GM18867 (cell line): ENCODE measurements around the gene ITGA3.

Experiments
- ATAC-seq: cut with Tn5 transposase; IDR thresholded peaks from one replicate; pipeline ENCODE4 v1.9.1; 2021; ENCODE audit warnings: mild to moderate bottlenecking, moderate library complexity; ENCODE audit not compliant: unreplicated experiment

Gene ITGA3

DNA sequence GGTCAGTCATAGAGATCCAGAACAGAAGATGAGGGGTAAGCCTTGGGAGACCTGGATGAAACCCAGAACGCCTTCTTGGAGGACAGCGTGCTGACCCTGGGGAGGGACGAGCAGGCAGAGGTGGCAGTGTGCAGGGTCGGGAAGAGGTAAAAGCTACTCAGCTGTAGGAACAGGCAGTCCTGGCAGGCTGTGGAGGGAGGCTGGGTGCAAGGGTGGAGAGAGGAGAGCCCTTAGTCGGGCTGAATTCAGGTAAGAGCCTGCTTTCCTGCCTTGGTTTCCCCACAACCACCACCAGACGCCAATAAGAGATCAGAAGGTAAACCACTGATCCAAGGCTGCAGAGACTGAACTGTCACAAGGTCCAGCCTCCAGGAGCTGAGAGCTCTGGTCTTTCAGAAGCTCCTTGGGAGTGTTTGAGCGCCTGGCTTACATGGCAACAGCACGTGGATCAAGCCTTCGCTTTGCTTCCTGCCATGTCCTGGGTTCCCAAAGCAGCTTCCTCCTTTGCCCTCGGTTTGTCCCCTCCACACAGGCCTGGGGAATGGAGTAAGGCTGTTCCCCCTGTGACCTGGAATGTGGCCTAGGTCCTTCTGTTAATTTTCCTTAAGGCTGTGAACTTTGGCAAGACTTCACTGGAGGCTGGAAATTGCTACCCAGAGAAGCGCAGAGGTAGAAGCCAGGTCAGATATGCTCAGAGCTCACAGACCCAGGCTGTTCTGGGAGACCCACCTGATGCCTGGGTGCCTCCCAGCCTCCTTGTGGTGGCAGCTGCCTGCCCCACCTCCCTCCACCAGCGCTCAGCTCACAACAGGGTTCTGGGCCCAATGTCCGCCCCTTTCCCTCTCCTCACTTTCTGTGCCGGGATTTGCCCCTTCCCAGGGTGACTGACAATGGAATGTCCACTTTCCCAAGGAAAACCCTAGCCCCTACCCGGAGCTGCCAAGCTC lies 35.3 kb downstream of the ITGA3 start:
- no peak for ATAC-seq

DNA sequence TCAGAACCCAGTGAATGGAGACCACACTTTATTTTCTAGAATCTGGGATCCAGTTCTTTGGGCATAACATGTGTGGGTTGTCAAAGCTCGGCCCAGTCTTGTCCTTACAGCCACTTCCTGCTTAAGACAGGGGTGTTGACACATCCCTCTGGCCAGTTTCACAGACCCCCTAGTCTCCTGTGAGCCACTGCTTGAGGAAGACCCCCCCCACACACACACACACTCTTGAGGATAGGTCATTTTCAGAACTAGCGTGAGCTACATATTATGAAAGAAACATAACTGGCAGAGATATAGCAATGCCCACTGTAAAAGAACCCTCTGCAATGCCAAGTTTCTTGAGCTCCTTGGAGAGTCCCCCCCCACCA lies 36.0 kb downstream of the ITGA3 start:
- no peak for ATAC-seq

DNA sequence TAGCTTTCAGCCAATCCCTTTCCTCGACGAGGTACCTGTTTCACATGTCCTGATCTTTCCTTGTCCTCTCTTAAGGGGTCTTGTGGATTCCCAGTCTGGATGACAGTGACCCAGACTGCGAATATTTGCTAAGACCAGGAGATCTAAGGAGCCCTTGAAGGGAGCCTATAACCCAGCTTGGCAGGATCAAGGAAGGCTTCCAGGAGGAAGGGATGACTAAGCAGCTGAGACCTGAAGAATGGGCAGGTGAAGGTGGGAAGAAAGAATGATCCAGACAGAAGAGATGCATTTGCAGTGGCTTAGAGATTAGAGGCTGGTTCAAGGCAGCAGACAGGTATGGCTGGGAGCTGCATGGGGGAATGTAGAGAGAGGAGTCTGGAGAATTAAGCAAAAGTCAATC lies 37.3 kb downstream of the ITGA3 start:
- ATAC-seq, result no peak

DNA sequence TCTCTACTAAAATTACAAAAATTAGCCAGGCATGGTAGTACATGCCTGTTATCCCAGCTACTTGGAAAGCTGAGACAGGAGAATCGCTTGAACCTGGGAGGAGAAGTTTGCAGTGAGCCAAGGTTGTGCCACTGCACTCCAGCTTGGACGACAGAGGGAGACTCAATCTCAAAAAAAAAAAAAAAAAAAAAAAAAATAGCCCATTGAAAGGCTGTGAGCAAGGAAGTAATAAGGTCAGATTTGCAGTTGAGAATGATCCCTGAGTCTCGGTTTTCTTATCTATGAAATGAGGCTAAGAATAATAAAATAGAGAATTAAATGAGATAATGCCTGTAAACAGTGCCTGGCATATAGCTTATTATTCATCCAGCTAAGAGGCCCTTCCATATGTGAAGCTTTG lies 37.9 kb downstream of the ITGA3 start:
- no peak for ATAC-seq

DNA sequence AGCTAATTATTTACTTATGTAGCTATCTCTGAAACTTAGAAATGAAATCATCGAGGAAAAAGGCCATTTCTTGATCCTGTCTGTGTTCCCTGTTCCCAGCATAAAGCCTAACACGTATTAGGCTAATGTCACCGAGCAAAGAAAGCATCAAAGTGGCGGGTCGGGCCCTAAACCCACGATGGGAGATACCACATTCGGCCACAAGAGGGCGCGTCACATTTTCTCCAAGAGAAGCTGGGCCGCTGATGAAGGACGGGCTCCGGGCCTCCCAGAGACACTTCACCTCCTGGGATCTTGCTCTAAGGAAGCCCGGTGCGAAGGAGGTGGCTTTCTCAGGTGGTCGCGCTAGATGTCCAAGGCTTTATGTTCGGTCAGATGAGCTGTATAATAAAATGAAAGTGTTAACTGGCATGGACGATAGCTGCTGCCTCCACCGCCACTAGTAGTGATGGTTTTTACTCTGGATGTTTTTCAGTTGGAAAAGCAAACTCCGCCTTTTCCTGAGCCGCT lies 38.4 kb downstream of the ITGA3 start:
- peak; percentile 34 for ATAC-seq

DNA sequence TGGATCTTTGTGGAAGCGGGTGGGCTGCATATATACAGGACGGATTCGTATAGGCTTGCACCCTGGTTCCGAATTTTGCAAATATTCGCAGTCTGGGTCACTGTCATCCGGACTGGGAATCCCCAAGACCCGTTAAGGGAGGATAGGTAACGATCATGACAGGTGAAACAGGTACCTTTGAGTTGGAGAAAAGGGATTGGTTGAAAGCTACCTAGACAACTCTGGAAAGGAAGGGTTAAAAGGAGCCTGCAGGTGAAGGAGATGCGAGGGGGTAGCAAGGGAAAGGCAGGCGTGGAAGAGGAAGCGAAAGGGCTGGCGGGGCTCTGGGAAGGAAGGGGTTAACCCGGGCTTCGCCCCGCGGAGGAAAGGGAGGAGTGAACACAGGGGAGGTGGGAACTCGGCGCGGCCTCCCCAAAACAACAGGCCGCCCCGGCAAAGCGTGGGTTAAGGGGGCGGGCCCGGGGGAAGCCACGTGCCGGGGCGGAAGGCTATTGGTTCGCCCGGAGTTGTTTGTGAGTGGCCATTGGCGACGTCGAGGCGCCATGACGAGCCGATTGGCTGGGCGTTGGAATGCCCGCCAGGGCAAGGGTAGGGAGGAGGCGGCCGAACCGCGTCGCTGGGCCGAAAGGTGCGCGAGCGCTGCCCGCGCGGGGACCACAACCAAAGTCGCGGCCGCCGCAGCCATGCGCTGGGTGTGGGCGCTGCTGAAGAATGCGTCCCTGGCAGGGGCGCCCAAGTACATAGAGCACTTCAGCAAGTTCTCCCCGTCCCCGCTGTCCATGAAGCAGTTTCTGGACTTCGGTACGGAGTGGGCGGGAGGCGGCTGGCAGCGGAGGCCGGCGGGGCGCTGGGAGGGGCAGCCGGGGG lies 39.1 kb downstream of the ITGA3 start, which contains the start of gene PDK2:
TSS of gene PDK2 (plus strand) at position 599 of the 867 bp plus-strand sequence. CDS start at position 684, 85 bp downstream.
- ATAC-seq, result peak; percentile 87

DNA sequence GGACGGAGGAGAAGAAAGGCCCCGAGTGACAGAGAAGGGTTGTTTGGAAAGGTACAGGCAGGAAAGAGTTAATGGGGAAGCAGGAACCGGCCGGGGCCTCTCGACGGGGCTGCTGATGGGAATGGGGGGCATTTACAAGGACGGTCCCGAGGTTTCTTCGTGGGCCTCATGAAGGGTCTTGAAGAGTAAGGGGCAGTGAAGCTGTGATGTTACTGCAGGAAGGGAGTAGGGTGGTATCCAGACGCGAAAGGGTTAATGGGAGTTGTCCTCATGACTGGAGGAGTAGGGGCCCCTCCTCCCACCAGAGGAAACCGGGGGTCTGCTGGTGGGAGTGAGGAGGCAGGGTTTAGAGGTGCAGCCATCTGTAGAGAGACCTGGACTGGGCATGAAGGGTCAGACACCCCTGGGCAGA lies 39.7 kb downstream of the ITGA3 start:
- ATAC-seq, result no peak

DNA sequence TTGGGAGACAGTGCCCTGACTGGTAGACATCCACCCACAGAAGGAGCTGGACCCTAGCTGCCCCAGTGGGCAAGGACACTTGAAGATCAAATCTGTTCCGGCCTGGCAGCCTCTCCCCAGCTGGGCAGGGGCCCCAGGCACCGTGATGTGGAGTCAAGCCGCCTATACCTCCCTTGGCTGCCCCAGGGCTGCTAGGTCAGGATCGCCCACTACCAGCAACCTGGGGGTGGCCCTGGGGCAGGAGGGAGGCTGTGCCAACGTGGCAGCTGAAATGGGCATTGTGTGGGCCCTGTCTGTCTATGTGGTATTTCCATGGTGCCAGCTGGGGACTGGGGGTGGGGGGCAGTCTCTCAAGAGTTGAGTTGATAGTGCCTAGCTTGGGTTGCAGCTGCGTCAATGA lies 40.2 kb downstream of the ITGA3 start:
- no peak for ATAC-seq

DNA sequence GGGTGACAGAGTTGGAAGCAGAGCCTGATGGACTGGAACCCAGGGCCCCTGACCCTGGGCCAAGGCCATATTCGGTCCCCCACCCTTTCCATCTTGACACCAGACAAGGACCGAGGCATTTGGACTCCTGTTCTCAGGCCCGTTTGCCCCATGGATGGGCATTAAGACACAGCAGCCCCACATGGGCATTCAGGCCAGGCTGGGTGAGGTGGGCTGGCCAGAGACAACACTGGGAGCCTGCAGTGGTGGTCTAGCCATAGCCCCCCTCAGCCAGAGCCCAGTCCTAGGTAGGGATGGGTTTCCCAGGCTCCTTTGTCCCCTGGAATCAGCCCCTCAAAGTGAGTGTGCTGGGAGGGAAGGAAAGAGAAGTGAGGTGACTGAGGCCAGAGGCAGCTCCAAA lies 40.8 kb downstream of the ITGA3 start:
- ATAC-seq, result no peak

DNA sequence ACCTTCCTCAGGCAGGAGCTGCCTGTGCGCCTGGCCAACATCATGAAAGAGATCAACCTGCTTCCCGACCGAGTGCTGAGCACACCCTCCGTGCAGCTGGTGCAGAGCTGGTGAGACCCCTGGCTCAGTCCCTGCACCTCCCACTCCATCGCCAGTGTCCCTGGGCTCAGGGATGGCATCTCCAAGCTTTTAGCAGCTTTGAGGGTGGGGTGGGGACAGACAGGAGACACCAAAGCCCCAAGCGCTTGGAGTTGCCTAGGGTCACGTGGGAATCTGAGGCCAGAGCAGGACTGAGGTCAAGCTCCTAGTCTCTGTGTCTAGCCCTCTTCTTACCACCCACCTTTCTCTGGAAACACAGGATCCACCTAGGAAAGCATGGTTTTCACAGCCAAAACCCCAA lies 41.5 kb downstream of the ITGA3 start:
- no peak for ATAC-seq

DNA sequence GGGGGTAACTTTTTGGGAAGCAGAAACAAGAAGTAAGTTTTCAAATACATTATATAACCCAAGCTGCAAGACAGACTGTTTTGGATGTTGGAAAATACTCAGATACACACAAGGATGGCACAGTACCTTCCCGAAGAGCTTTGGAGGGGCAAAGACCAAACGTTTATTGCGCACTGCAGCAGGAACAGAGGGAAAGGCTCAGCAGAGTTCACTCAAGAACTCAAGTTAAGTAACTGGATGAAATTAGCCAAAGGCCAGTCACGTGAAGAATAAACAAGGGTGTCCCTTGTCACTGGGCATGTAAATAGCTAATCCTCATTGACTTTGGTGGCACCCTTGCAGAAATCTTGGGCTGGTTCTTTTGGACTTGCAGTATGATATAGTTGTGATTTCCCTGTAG lies 42.0 kb downstream of the ITGA3 start:
- no peak for ATAC-seq

DNA sequence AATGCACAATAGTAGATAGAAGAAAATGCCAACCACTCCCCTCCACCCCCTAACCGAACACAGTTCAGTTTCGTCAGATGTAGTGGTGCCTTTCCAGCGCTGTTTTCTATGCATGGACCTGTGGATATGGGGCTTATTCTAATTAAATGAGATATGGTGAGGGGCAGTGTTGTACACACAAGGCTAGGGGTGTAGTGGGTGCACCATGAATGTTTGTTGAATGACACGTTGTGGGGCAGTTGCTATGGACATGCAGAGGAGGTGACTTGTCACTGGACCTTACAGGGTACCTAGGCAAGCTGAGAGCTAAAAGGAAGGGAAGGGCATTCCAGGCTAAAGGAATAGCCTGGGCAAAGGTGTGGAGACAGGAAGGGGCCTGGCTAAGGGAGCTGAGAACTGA lies 42.7 kb downstream of the ITGA3 start:
- no peak for ATAC-seq

DNA sequence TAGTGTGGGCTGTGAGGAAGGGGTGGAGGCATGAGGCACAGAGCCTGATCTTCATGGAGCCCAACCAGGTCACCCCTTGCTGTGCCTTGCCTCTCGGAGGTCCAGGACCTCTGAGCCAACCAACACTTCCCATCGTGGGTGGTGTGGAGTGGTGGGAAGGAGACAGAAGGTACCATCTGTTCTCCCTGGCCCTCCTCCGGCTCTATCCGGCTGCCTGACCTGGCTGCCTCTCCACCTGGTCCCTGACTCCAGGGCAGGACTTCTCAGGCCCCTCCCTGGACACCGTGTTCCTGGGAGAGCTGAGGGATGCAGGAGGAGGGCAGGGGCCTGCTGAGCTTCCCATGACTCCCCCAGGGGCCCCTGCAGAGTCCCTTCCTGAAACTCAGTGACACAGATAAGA lies 43.1 kb downstream of the ITGA3 start:
- no peak for ATAC-seq

DNA sequence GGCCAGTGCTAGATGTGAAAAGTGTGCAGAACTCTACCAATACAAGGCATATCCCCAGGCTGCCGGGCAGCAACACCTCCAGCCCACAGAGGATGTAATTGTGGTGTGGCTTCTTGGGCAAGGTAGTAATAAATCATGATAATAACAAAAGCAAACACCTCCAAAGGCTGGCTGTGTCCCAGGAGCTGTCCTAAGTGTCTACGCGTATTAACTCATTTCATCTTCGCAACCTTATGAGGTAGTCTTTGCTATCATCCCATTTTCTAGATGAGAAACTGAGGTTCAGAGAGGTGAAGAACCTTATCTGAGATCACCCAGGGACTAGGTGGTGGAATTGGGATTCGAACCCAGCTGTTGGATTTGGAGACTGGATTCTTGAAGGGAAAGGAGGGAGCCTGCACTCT lies 44.6 kb downstream of the ITGA3 start:
- ATAC-seq, result no peak

DNA sequence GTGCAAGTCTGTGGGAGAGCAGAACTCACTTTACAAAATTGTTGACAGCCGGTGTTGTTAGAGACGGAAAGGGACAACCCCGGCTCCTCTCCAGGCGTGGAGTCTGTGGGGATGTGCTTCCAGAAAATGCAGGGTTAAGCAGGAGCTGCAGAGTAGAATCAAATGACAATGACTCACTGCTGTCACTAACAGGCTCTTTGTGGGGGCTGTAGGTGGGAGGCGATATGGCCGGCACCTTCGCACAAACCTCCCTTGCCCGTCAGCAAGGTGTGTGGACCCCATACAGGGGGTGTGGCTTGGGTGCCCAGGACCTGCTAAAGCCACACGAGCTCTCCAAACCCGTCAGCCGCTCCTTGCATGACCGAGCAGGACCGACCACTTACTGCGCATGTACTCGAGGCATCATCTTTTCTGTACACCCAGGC lies 45.0 kb downstream of the ITGA3 start:
- ATAC-seq, result no peak

DNA sequence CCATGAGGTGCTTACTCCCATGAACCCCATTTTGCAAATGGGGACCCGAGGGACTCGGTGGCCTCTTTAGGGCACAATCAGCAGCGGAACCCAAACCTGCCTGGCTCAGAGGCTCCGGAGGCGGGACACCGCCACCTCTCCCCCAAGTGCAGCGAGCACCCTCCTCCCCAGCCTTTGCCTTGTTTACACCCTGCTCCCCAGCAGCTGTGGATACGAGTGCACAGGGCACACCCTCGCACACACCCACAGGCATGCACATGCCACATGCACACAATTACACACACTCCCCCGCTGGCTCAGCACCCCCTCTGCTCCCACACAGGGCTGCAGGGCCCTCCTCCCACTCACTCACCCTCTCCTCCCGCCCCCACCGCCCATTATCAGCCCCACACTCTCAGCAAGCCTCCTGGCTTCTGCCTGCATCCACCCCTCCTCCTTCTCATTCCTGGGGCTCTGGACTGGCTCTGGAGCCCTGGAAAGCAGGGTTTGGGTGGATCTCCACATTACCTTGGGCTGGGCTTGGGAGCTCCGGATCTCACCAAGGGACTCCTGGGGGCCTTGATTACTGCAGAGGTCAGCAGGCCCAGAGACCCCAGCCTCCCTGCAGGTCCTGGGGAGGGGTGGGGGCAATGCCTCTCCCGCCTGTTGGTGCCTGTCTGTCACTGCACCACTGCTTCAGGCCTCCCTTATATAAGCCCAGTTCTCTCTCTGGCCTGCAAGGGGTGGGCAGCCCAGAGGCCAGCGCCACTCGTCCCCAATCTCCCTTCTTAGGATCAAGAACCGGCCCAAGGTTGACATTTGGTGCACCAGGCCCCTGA lies 45.6 kb downstream of the ITGA3 start:
- no peak for ATAC-seq

DNA sequence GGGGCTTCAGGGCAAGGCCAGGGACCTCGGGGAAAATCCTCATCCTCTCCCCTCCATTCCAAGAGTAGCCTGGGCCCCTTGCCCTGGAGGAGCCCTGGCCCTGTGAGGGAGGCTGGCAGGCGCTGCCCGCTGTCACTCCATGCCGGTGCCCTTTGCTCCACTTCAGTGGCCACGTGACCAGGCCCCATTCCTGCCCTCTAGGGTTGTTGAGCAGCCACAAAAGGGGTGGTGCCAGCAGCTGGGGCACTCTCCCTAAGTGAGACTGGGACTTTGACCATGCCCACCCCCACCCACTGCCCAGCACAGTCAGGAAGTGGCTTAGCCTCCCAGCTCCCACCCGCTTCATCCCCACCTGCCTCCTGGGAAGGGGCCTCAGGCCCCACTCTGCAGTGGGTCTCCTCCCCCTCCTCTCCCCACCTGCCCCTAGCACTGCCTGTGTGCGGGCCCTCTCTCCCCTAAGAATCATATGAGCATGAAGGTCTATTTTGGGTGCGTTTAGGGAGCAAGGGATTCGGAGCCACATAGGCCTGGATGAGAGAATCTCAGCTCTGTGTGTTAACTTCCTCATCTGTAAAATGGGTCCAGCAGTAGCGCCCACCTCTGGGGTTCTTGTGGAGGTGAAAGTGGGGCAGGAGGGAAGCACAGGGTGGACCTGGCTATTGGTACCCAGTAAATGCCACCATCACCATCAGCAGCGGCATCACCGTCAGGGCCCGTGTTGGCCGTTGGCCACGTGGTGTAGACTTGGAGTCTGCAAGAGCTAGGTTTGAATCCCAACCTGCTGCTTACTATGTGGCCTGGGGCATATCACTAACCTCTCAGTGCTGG lies 46.5 kb downstream of the ITGA3 start:
- no peak for ATAC-seq

DNA sequence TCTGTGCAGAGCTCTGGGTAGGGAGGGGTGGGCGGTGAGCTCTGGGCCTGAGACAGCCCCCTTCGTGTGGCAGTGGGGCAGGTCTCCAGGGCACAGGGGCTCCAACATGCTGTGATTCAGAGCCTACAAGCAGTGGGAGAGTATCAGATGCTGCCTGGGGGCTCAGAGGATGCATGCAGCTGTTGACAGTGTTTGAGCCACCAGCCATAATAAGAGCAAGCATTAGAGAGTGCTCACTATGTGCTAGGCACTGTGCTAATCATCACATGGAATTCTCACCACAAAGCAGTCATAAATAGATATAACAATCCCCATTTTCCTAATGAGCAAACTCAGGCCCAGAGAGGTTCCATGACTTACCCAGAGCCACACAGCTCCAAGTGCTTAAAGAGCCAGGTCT lies 47.3 kb downstream of the ITGA3 start:
- ATAC-seq, result no peak

DNA sequence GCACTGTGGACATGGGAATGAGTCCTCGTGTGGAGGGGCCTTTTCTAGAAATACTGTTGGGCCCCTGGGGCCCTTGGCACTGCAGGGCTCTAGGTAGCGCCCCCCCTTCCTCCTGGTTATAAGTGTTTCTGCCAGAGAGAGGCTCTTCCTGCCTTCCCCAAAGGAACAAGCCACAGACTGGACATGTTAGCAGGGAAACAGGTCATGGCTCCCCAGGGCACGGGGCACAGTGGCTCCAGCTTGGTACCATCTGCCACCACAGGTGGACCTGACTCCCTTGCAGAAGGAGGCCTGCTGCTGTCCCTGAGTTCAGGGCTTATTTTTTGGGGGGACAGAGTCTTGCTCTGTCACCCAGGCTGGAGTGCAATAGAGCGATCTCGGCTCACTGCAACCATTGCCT lies 48.0 kb downstream of the ITGA3 start:
- no peak for ATAC-seq

DNA sequence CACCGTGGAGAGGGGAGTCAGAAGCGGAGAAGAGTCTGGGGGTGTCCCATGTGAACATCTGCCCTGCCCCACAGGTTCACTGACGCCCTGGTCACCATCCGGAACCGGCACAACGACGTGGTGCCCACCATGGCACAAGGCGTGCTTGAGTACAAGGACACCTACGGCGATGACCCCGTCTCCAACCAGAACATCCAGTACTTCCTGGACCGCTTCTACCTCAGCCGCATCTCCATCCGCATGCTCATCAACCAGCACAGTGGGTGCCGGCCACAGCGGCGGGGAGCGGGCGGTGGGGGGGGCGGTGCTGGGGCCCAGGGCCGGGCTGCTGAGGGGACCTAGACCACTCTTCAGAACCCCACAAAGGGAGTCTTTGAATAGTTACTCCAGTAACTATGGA lies 49.9 kb downstream of the ITGA3 start:
- ATAC-seq, result no peak
